ENCODE results near the gene ARHGAP15.
A peak's percentile ranks its signal among the peaks of the same experiment; 100 is the strongest.

ARHGAP15 gene

GRCh38 chr2:143417428-143417827, 288.2 kb downstream of the ARHGAP15 start:
- no peak for DNase-seq

DNA sequence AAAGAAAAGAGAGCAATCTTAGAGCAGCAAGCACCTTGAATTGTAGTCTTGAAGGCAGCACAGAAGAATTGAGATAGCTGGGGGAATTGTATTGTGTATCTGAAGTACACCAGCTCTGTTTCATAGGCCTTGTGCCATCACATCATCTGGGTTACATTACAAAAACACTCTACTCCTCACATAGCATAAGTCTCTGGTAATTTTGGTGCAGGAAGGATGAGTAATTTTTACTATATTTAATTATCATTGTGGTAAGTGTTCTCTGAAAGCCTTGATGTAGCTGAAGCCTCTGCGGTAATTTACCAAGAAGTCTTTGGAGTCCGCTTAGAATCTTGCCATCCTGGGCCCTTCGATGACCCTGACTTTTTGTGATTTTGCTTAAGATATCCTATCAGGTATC, 291.1 kb downstream of the ARHGAP15 start:
- no peak for DNase-seq

GRCh38 chr2:143422681-143423080, 293.5 kb downstream of the ARHGAP15 start:
- no peak for DNase-seq

- no peak for DNase-seq
Measured at GRCh38 chr2:143425896-143426295, 296.7 kb downstream of the ARHGAP15 start.

- no peak for DNase-seq
Measured at GRCh38 chr2:143426296-143426695, 297.1 kb downstream of the ARHGAP15 start.

DNA sequence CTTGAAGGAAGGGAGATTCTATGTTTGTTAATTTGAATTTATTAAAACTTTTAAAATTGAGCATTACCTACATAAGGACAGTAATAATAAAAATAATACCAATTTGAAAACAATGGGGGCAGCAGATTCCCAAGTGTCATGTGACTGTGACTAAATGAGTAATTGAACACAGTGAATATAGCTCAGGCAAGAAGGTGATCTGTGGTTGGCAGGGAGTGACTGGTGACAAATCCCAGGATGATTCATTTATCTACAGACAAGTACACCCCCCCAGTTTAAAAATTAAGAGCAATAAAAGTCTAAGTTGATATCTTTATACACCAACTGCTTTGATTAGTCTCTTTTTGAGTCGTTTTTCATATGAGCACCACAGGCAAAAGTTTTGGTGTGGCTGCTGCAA, 299.5 kb downstream of the ARHGAP15 start:
- DNase-seq = no peak

- DNase-seq = no peak
Measured at GRCh38 chr2:143429932-143430679, 300.9 kb downstream of the ARHGAP15 start.

DNA sequence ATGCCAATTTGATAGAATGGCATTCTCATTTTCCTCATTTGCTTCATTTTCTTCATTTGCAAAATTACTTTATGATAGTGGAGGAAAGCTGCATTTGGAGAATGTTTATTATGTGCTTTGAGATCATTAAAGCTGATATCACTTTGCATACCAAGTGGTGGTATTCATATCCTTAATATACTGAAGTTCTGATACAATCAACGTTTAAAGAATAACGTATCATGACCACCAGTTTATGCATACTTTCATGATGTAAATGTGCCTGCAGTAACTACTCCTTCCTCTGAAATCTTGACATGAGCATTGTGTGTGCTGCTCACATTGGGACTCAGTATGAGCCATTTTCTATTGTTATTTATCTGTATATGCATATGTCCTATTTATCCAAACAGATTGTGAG, 302.1 kb downstream of the ARHGAP15 start:
- DNase-seq = no peak

DNA sequence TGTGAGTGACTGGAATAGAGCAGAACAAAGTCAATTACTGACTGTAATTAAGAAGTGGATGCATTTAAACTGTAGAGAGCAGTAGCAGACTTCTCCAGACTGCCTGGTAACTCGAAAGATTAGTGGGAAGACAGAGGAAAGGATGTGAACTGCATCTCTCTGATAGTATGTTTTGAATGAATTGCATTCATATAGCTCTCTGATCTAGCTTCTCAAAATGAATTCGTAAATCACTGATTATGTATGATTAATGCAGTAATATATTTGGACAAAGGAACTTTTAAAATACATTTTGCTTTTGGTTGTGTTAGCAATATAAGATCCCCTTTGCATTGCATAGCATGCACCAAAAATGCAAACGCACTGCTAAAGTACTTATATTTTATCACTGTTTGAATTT, 304.0 kb downstream of the ARHGAP15 start:
- no peak for DNase-seq

- DNase-seq = no peak
Measured at GRCh38 chr2:143433840-143434239, 304.6 kb downstream of the ARHGAP15 start.

GRCh38 chr2:143434445-143434844, 305.2 kb downstream of the ARHGAP15 start:
- no peak for DNase-seq

DNA sequence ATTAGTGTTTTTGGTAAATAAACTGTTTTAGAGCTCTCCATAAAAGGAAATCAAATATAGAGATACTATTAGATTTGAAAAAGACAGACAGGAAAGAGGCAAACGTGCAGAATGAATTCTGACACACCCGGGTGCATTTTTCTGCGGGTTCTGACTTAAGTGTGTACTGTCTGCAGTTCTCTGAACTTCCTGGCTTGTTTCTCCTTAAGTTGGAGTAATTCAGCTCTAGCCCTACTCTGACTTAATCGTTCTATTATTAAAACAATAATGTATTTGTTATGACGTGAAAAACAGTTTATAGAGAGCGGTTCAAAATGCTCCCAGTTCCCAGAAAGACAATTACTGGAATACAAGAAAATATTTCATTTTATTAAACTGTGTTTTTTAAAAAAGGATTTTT, 305.9 kb downstream of the ARHGAP15 start:
- DNase-seq = no peak

GRCh38 chr2:143436951-143437350, 307.7 kb downstream of the ARHGAP15 start:
- DNase-seq = no peak

DNA sequence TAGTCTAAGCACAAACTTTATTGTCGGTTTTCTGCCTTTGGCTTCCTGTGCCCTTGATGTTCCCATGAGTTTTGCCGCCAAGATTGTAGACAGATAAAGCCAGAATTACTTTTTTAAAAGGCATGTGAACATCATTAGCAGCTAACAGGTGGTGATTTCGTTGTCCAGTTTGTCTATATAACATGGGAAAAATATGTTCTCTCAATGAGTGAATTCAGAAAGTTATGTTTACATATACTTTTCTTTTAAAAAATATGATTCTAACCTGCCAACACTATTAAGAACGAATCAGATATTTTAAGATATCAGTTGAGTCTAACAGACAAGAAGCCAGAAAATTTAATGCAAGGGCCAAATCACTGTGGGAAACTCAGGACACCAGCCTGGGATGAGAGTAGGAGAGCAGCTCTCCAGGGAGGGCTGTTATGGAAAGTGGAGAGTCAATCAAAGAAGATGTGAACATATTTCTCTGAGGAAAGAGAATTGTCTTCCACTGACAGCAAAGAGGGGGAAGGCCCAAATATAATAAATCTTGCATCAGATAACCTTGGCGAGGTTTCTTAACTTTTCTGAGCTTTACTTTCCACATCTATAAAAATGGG, 311.3 kb downstream of the ARHGAP15 start:
- no peak for DNase-seq

GRCh38 chr2:143442193-143442592, 313.0 kb downstream of the ARHGAP15 start:
- DNase-seq = no peak

GRCh38 chr2:143451642-143452281, 322.5 kb downstream of the ARHGAP15 start:
- DNase-seq = no peak

DNA sequence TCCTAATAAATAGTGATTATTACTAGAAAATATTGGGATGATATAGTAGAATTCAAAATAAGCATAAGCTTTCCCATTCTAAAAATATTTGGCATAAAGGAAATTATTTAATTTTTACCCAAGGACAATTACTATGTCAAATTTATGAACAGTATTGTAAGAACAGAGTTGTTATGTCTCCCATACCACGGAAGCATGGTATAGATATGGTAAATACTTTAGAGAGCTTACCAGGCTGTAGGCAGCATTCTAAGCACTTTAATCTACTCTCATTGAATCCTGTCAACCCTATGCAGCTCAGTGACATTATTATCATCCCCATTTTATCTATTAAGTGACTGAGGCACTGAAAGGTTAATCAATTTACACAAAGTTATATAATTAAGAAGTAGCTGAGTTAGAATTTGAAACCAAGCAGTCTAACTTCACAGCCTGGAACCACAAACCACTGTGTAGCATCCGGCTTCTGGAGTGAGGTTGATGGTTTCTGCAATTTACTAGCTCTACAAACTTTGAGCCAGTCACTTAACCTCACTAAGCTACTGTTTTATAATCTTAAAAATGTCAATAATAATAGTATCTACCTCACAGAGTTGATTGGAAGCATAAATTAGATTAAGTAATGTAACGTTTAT, 323.7 kb downstream of the ARHGAP15 start:
- DNase-seq = peak in 2 of 4 experiments; percentile 1 to 6

GRCh38 chr2:143453981-143454511, 324.8 kb downstream of the ARHGAP15 start:
- DNase-seq = no peak

GRCh38 chr2:143455317-143455716, 326.1 kb downstream of the ARHGAP15 start:
- DNase-seq = no peak

- no peak for DNase-seq
Measured at GRCh38 chr2:143458258-143459190, 329.3 kb downstream of the ARHGAP15 start.

DNA sequence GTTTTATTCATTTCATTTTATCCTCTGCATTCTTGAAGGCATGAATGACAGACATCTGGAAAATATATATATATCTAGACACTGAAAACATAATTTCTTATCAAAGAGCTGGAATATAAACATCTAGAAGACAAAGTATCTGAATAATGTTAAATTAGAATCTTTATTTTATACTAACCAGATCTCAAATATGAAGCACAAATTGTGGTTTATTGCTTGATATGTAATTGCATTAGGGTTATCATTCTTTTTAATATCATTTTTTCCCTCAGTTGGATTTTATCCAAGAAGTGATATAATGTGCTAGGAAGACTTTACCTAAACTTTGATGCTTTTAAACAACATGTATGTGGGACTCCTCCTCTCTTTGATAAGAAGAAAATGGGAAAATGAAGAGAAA, 331.2 kb downstream of the ARHGAP15 start:
- DNase-seq = no peak

DNA sequence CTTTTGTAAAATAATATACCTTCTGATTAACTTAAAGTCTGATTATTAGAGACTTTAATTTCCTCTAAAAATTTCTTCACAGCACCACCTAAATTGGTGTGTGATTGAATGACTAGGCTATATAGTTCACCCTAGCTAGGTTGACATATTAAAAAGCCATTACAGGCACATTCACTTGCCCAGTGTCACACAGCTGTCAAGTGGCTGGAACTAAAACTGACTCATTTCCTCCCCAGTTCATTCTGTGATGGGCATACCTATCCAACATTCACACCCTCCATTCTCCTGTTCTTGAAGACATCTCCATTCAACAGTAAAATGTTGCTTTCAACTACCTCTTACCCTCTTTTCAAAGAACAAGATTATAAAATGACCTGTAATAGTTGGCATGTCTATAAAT, 334.5 kb downstream of the ARHGAP15 start:
- no peak for DNase-seq
